ACC112 (cell line): ENCODE data around the gene PRMT5.
"Not testable (repeated sequence)": the region's sequence is repeated elsewhere in the genome, so short reads cannot be mapped to it uniquely, and the experiment has no call there.

ENCODE experiments used
- H2AFZ ChIP-seq: fragments of 200-600 bp; sonication (generic); one replicate; pipeline ENCODE4 v1.6.0; 2017; ENCODE audit warnings: antibody characterized with exemption, low read length; ENCODE audit not compliant: unreplicated experiment
- H3K27ac ChIP-seq: fragments of 200-600 bp; sonication (generic); 2 replicates; pipeline ENCODE4 v1.5.1; 2014; ENCODE audit warnings: low read depth, mild to moderate bottlenecking, antibody characterized with exemption, low read length, moderate library complexity
- H3K27me3 ChIP-seq: fragments of 200-600 bp; sonication (generic); 2 replicates; pipeline ENCODE4 v1.6.1; 2014; ENCODE audit warnings: mild to moderate bottlenecking, antibody characterized with exemption, low read length, moderate library complexity, mixed read lengths; ENCODE audit not compliant: insufficient read depth
- H3K36me3 ChIP-seq: fragments of 200-600 bp; sonication (generic); 2 replicates; pipeline ENCODE4 v1.6.1; 2016; ENCODE audit warnings: mild to moderate bottlenecking, antibody characterized with exemption, low read length, moderate library complexity, mixed read lengths; ENCODE audit not compliant: insufficient read depth
- H3K4me1 ChIP-seq: fragments of 200-600 bp; sonication (generic); one replicate; pipeline ENCODE4 v1.6.1; 2016; ENCODE audit warnings: low read length, mixed read lengths; ENCODE audit not compliant: insufficient read depth, unreplicated experiment, control insufficient read depth
- H3K4me3 ChIP-seq: fragments of 200-600 bp; sonication (generic); 2 replicates; pipeline ENCODE4 v1.5.1; 2014; ENCODE audit warnings: mild to moderate bottlenecking, low read depth, low read length
- H3K79me2 ChIP-seq: fragments of 200-600 bp; sonication (generic); one replicate; pipeline ENCODE4 v1.6.0; 2016; ENCODE audit warnings: low read length; ENCODE audit not compliant: control insufficient read depth, unreplicated experiment, insufficient read depth

Gene PRMT5

DNA sequence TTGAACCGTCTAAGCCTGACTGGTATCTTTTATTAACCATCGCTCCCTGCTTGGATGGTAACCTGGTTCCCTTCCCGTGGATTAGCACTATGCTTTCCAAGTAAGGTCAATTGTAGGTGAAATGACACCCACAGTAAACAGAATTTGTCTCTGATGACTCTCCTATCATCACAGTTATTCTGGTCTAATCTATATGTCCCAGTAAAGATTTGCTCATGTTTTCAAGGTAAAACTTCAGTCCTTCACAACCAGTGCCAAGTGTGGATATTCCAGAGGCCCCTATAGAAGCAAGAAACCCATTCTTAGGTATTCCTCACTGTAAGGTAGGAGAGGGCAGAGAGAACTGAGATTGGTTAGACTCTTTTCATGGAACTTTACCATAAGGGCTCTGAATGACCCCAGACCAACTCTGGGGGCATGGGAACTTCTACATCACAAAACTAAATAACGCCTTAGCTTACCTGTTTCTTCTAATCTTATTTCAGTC lies 37.6 kb upstream of the PRMT5 start:
- H3K27ac ChIP-seq, result no peak overlapping the region

DNA sequence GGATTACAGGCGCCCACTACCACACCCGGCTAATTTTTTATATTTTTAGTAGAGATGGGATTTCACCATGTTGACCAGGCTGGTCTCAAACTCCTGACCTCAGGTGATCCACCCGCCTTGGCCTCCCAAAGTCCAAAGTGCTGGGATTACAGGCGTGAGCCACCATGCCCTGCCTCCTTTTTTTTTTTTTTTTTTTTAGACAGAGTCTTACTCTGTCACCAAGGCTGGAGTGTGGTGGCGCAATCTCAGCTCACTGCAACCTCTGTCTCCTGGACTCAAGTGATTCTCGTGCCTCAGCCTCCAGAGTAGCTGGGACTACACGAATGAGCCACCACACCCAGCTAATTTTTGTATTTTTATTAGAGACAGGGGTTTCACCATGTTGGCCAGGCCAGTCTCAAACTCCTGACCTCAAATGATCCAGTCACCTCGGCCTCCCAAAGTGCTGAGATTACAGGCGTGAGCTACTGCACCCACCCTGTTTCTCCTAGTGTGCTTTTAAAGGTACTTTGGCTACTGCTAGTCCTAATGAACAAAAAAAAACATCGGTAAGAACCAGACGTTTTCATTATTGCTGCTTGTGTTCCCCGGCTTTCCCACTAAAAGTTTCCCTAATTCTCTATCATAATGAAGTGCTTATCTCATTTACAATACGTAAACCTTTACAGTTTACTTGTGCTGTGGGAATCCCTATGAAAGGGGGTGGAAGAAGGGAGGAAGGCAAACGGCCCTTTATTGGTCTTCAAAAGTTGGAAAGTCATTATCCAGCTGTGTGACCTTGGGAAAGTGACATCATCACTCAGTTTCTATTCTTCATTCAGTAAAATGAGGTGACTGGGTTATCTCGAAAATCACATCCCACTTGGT lies 37.0 kb upstream of the PRMT5 start:
- H2AFZ ChIP-seq, H3K36me3 ChIP-seq, H3K27ac ChIP-seq, H3K4me1 ChIP-seq, H3K27me3 ChIP-seq, H3K79me2 ChIP-seq, H3K4me3 ChIP-seq: not testable (repeated sequence)

More for the DNA sequence above, 37.6 kb upstream of the PRMT5 start:
- no peaks in the 10 kb centered on the region for H3K79me2 ChIP-seq
- peaks cover 11% of the 10 kb centered on the region; the same call in 1 of the 2 replicates for H3K36me3 ChIP-seq
- H2AFZ ChIP-seq, result no peak overlapping the region
- H3K4me1 ChIP-seq, result no peaks in the 10 kb centered on the region
- no peaks in the 10 kb centered on the region for H3K27me3 ChIP-seq
- H3K4me3 ChIP-seq, result no peak overlapping the region

DNA sequence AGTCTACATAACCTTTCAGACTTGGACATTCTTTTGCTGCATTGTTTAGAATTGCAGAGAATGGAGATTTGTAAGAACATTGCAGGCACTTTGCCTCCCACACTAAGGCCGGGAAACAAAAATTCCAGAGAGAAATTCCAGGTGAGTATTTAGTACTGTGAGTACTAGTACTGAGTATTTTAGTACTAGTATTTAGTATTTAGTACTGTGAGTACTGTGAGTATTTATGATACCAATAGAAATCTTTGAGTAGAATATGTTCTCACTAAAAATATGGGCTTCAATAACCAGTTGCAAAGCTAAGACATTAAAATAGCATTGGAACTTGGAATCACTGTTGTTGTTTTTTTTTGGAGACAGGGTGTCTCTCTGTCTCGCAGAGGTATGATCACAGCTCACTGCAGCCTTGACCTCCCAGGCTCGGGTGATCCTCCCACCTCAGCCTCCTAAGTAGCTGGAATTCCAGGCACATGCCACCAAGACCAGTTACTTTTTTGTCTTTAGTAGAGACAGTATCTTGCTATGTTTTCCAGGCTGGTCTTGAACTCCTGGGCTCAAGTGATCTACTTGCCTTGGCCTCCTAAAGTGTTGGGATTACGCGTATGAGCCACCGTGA lies 33.0 kb upstream of the PRMT5 start:
- no peak overlapping the region for H3K4me3 ChIP-seq
- no peaks in the 10 kb centered on the region for H3K27me3 ChIP-seq
- H3K36me3 ChIP-seq, result no peaks in the 10 kb centered on the region
- no peak overlapping the region for H2AFZ ChIP-seq
- no peaks in the 10 kb centered on the region for H3K4me1 ChIP-seq
- no peaks in the 10 kb centered on the region for H3K79me2 ChIP-seq
- H3K27ac ChIP-seq, result no peak overlapping the region

DNA sequence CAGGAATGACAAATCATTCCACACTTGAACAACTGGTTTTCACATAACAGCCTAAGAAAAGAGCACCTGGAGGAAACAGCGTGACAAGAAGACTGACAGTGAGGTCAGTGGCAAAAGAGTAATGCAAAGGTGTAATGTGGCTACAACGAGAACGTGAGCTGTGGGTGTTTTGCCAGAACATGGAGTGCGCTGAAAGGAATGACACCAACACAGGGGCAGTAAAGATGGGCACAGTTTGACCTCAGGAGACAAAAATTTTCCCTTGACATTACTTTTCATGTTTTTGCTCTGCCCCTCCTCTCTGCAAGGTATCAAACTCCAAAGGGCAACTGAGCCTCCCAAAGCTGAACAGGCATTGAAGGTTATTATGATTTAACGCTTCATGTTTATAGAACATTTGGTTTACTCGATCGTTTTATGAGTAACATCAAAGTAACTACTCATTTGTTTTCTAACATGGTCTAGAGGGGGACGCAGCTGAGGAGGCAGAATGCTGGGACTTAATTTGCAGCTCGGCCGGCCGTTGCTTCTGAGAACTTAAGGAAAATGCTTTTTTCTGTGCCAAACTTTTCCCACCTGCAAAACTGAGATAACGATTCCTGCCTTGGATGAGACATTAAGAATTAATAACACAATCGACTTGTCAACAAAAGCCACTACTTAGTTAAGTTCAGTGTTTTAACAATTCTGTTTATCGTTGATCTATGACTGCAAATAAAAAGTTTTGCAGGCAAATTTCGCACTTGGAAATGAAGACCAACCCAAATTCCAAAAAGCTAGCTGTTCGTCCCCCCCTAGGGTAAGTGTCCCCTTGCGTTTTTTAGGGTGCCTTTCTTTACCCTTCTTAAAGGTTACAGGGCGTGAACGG lies 26.8 kb upstream of the PRMT5 start:
- peaks cover 18% of the 10 kb centered on the region for H3K36me3 ChIP-seq

DNA sequence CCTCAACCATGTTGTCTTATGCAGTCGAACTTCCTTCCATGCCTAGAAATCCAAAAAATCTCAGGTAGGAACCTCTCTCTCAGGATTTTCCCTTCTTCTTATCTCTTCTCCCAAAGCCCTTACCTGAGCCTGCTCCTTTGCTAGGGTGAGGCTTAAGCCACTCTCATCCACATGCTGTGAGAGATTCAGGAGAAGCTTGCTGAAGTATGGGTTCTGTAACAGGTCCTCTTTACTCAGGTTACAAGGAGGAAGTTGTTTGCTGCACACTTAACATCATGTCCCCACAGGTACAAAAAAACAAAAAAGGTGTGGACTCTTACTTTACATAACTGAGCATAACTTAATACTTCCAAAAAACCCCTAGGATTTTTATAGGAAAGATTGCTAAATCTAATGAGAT lies 23.2 kb upstream of the PRMT5 start:
- peaks cover 28% of the 10 kb centered on the region for H3K36me3 ChIP-seq
- no peaks in the 10 kb centered on the region for H3K27me3 ChIP-seq
- H3K79me2 ChIP-seq, result peaks cover 13% of the 10 kb centered on the region
- H3K4me1 ChIP-seq, result peaks cover 10% of the 10 kb centered on the region
- no peak overlapping the region for H3K4me3 ChIP-seq
- no peak overlapping the region for H3K27ac ChIP-seq
- no peak overlapping the region for H2AFZ ChIP-seq

More for the DNA sequence above, 26.8 kb upstream of the PRMT5 start:
- no peaks in the 10 kb centered on the region for H3K27me3 ChIP-seq
- peaks cover 10% of the 10 kb centered on the region for H3K4me1 ChIP-seq
- H2AFZ ChIP-seq, result peak overlapping the region; percentile 94
- H3K79me2 ChIP-seq, result peaks cover 13% of the 10 kb centered on the region
- H3K27ac ChIP-seq, result peak overlapping the region; percentile 87
- peak overlapping the region; percentile 84 for H3K4me3 ChIP-seq

DNA sequence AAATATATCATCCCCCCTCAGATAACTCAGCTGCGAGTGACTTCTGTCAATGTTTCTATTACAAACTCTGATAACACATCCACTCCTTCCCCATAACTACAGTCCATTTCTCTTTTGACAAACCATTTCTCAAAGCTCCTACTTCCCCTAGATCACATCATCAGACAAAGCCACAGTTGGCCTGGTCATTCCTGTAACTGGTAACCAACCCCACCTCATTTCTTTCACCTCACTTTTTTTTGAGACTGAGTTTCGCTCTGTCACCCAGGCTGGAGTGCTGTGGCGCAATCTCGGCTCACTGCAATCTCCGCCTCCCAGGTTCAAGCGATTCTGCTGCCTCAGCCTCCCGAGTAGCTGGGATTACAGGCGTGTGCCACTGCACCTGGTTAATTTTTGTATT lies 22.6 kb upstream of the PRMT5 start:
- not testable (repeated sequence) for H2AFZ ChIP-seq, H3K27ac ChIP-seq, H3K4me3 ChIP-seq, H3K27me3 ChIP-seq
- Histone ChIP-seq H3K79me2 (peaks cover 13% of the 10 kb centered on the region), H3K36me3 (peaks cover 31% of the 10 kb centered on the region), H3K4me1 (peaks cover 10% of the 10 kb centered on the region)

DNA sequence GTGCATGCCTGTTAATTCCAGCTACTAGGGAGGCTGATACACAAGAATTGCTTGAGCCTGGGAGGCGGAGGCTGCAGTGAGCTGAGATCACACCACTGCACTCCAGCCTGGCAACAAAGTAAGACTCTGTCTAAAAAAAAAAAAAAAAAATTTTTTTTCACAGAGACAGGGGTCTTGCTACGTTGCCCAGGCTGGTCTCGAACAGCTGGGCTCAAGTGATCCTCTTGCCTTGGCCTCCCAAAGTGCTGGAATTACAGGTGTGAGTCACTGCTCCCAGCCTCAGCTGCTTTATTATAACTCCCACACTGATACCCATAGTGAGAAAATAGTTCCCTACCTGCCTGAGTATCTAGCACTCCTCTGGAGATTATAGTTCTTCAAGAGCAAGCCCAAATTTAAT lies 16.5 kb upstream of the PRMT5 start:
- no peaks in the 10 kb centered on the region for H3K4me1 ChIP-seq
- H3K4me3 ChIP-seq, result no peak overlapping the region
- no peak overlapping the region for H3K27ac ChIP-seq
- H3K36me3 ChIP-seq, result peaks cover 19% of the 10 kb centered on the region; the same call in 1 of the 2 replicates
- H2AFZ ChIP-seq, result no peak overlapping the region
- H3K27me3 ChIP-seq, result no peaks in the 10 kb centered on the region
- H3K79me2 ChIP-seq, result no peaks in the 10 kb centered on the region

DNA sequence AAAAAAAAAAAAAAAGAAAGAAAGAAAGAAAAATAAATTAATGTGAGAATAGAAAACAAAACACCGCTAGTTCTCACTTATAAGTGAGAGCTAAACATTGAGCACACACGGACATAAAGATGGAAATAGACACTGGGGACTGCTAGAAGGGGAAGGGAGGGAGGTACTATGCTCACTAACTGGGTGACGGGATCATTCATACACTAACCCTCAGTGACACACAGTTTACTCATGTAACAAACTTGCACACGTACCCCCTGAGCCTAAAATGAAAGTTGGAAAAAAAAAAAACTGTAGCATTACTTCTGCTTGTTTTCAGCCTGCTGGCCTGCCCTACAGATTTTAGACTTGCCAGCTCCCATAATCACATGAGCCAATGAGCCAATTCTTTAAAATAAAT lies 10.5 kb upstream of the PRMT5 start:
- peaks cover 13% of the 10 kb centered on the region; the same call in 1 of the 2 replicates for H3K36me3 ChIP-seq

DNA sequence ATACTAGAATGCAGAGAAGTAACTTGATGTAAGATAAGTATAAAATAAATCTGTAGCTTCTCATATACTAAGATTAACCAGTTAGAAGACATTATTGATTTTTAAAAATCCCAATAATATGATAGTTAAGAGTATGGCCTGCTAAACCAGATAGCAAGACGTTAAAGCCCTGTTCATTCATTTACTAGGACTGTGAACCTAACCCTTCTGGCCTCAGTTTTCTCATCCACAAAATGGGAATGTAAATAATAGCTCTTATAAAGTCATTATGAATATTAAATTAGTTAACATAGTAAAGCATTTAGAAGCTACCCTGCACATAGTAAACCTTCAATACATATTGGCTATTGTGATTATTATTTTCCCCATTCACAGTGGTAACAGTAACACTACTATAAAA lies 6.0 kb upstream of the PRMT5 start:
- Histone ChIP-seq H3K4me1 (peaks cover under 1% of the 10 kb centered on the region), H3K27me3 (no peaks in the 10 kb centered on the region)

More for the DNA sequence above, 10.5 kb upstream of the PRMT5 start:
- Histone ChIP-seq H3K27ac (no peak overlapping the region), H3K4me1 (no peaks in the 10 kb centered on the region), H3K4me3 (no peak overlapping the region), H2AFZ (no peak overlapping the region), H3K79me2 (no peaks in the 10 kb centered on the region), H3K27me3 (no peaks in the 10 kb centered on the region)

DNA sequence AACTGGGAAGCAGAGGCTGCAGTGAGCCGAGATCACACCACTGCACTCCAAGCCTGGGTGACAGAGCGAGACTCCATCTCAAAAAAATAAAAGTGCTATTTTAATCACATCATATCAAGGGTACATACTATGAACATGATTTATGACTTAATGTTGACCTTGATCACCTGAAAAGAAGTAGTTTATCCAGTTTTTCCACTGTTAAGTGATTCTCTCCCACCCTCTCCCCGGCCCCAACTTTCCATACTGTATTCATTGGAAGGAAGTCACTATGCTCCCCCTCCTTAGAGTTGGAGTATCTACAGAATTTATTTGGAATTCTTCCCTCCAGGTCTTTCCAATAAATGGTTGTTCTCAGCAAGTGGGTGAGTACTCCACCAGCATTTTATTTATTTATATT lies 3.0 kb upstream of the PRMT5 start:
- Histone ChIP-seq H3K36me3 (no peaks in the 10 kb centered on the region), H2AFZ (no peak overlapping the region), H3K4me1 (peaks cover 14% of the 10 kb centered on the region), H3K4me3 (no peak overlapping the region), H3K27ac (no peak overlapping the region), H3K79me2 (peaks cover 18% of the 10 kb centered on the region), H3K27me3 (no peaks in the 10 kb centered on the region)

More for the DNA sequence above, 6.0 kb upstream of the PRMT5 start:
- Histone ChIP-seq H2AFZ (no peak overlapping the region), H3K27ac (no peak overlapping the region), H3K79me2 (no peaks in the 10 kb centered on the region), H3K36me3 (no peaks in the 10 kb centered on the region), H3K4me3 (no peak overlapping the region)
